GM12878 (cell line): Measurements from ENCODE around the gene APOH. TPM values are rescaled to one million over a fixed set of nuclear protein-coding genes. Genes with fewer than 3 reads are reported as not detected.

ENCODE experiments used
- ASH2L ChIP-seq: fragments of 300-600, 200-600 bp; sonication (generic); IDR thresholded peaks from 2 replicates; pipeline ENCODE4 v1.6.1; 2017; ENCODE audit warnings: low read depth, mild to moderate bottlenecking, borderline replicate concordance
- BRCA1 ChIP-seq: IDR thresholded peaks from 2 replicates; pipeline ENCODE4 v1.6.1; 2011; ENCODE audit warnings: low read depth, low read length, improper control_type of control experiment
- DPF2 ChIP-seq: fragments of 450-650 bp; IDR thresholded peaks from 2 replicates; pipeline ENCODE4 v1.6.1; 2017; ENCODE audit warnings: mild to moderate bottlenecking
- E2F8 ChIP-seq: fragments of 450-650 bp; IDR thresholded peaks from 2 replicates; pipeline ENCODE4 v1.6.1; 2018; ENCODE audit warnings: mild to moderate bottlenecking, low read depth, moderate library complexity; ENCODE audit not compliant: partially characterized antibody
- FOXM1 ChIP-seq: IDR thresholded peaks from 2 replicates; pipeline ENCODE4 v1.6.1; 2012; ENCODE audit warnings: low read depth, mild to moderate bottlenecking, inconsistent platforms, low read length, moderate library complexity
- HCFC1 ChIP-seq: fragments of 150-350 bp; IDR thresholded peaks from 2 replicates; pipeline ENCODE4 v1.6.1; 2014; ENCODE audit warnings: low read length
- HDAC2 ChIP-seq: fragments of 200-600 bp; sonication (generic); IDR thresholded peaks from 2 replicates; pipeline ENCODE4 v1.6.1; 2017
- IKZF1 ChIP-seq: fragments of 450-650 bp; conservative IDR thresholded peaks from 2 replicates; pipeline ENCODE4 v1.6.1; 2017; ENCODE audit warnings: antibody characterized with exemption, mild to moderate bottlenecking
- NBN ChIP-seq: fragments of 450-650 bp; IDR thresholded peaks from 2 replicates; pipeline ENCODE4 v1.6.1; 2016
- NFYB ChIP-seq: IDR thresholded peaks from 2 replicates; pipeline ENCODE4 v1.6.1; 2011; ENCODE audit warnings: low read depth, mild to moderate bottlenecking, low read length, improper control_type of control experiment, moderate library complexity; ENCODE audit not compliant: insufficient read depth
- POLR2AphosphoS2 ChIP-seq: IDR thresholded peaks from 2 replicates; pipeline ENCODE4 v1.6.1; 2011; ENCODE audit warnings: low read depth, mild to moderate bottlenecking, low read length, improper control_type of control experiment, moderate library complexity
- RAD21 ChIP-seq: IDR thresholded peaks from 2 replicates; pipeline ENCODE4 v1.6.1; 2011; ENCODE audit warnings: mild to moderate bottlenecking, low read depth, low read length, moderate library complexity; ENCODE audit not compliant: insufficient read depth
- SMAD5 ChIP-seq: IDR thresholded peaks from 2 replicates; pipeline ENCODE4 v1.6.1; 2016; ENCODE audit warnings: antibody characterized with exemption, low read depth
- SP1 ChIP-seq: IDR thresholded peaks from one replicate; pipeline ENCODE4 v1.6.1; 2011; ENCODE audit warnings: low read depth, low read length
- STAT1 ChIP-seq: fragments of 450-650 bp; conservative IDR thresholded peaks from 2 replicates; pipeline ENCODE4 v1.6.1; 2014; ENCODE audit warnings: antibody characterized with exemption, mild to moderate bottlenecking
- TCF3 ChIP-seq: IDR thresholded peaks from 2 replicates; pipeline ENCODE4 v1.6.1; 2012; ENCODE audit warnings: low read depth, mild to moderate bottlenecking, low read length, borderline replicate concordance; ENCODE audit not compliant: insufficient read depth
- ZNF217 ChIP-seq: fragments of 450-650 bp; IDR thresholded peaks from 2 replicates; pipeline ENCODE4 v1.6.1; 2017; ENCODE audit warnings: antibody characterized with exemption, mild to moderate bottlenecking
- ZNF274 ChIP-seq: IDR thresholded peaks from one replicate; pipeline ENCODE4 v1.8.0; 2011; ENCODE audit not compliant: insufficient read length, insufficient read depth
- ZZZ3 ChIP-seq: IDR thresholded peaks from 2 replicates; pipeline ENCODE4 v1.6.1; 2011; ENCODE audit warnings: low read depth; ENCODE audit not compliant: control insufficient read depth, insufficient read length
- polyA plus RNA-seq, 11 experiments: library from polyadenylated mRNA; depleted of rRNA in 4 of 11; unstranded in 6 of 11; stranded (reverse) in 5 of 11; fragments of >200 nt; fragmentation: Nextera tagmentation in 4 of 11; fragmentation: Illumina TruSeq in 1 of 11; extraction: Ambion mirVana in 4 of 11; extraction: Trizol in 1 of 11; gene quantifications; 1 replicate in 1 of 11; 2 replicates in 10 of 11; pipeline versions ENCODE4 v1.2.1 to v1.2.3, GENCODE V29; 2011 to 2016; ENCODE audit warnings: inconsistent platforms in 2 of 11, missing spikeins in 2 of 11, low read depth in 1 of 11
- total RNA-seq, 4 experiments: library from RNA; depleted of rRNA in 3 of 4; stranded (reverse); fragments of >200 nt in 3 of 4; fragmentation: Illumina TruSeq in 1 of 4; extraction: Trizol in 1 of 4; gene quantifications; 2 replicates each; pipeline versions ENCODE4 v1.2.1 to v1.2.3, GENCODE V29; 2013 to 2021
- TF ChIP-seq, protein P1 (sequence below): fragments of 450-650 bp; IDR thresholded peaks from 2 replicates; pipeline ENCODE4 v1.6.1; 2017; ENCODE audit warnings: mild to moderate bottlenecking, moderate library complexity
- TF ChIP-seq, protein P2 (sequence below), 3 experiments: IDR thresholded peaks in 2 of 3; conservative IDR thresholded peaks in 1 of 3; 2 replicates each; pipeline ENCODE4 v1.5.1; 2011; ENCODE audit warnings: low read depth in 3 of 3, low read length in 3 of 3, mild to moderate bottlenecking in 3 of 3, control low read depth in 2 of 3, moderate library complexity in 2 of 3, inconsistent platforms in 1 of 3, mixed read lengths in 1 of 3; ENCODE audit not compliant: control insufficient read depth in 2 of 3, insufficient read depth in 1 of 3; ENCODE audit errors: extremely low read depth in 1 of 3
- TF ChIP-seq, protein P3 (sequence below): IDR thresholded peaks from 2 replicates; pipeline ENCODE4 v1.6.1; 2011; ENCODE audit warnings: borderline replicate concordance, low read depth, mild to moderate bottlenecking, moderate library complexity, low read length; ENCODE audit not compliant: insufficient read depth, poor library complexity, severe bottlenecking

Gene APOH
- total and polyA plus RNA-seq, 10 of the 15 experiments (the other 5 are each of a cell fraction or from before 2014, with no cell fraction given), result 1.8 TPM; not detected in 9

DNA sequence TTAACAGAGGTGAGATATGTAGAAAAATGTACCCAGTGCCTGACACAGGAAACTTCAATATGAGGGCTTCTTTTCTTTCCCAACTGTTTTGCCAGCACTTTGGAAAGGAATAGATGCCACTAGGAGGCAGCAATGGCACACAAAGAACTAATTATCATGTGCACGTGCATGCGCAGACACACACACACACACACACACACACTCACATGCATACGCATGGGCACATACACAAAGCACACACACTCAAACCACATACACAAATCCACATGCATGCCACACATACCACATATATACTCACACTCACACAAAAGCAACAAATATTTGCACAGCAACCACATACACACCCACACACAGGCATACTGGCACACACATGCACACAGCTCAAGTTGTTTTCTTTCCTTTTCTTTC lies 28.5 kb downstream of the APOH start (continued):
- TF ChIP-seq DPF2 (no peak), NFYB (no peak), BRCA1 (no peak), HDAC2 (no peak), NBN (peak; percentile 49; the same call in 1 of the 2 replicates), ZZZ3 (no peak), FOXM1 (no peak), STAT1 (no peak), ASH2L (no peak), RAD21 (peak; percentile 37; the same call in 1 of the 2 replicates), E2F8 (no peak), ZNF274 (no peak), ZNF217 (no peak), HCFC1 (no peak), POLR2AphosphoS2 (no peak), TCF3 (no peak), SP1 (no peak), IKZF1 (0 out of 2 replicates have a peak, but pooled peaks have one; percentile 17), SMAD5 (no peak)
- TF ChIP-seq, protein P1, sequence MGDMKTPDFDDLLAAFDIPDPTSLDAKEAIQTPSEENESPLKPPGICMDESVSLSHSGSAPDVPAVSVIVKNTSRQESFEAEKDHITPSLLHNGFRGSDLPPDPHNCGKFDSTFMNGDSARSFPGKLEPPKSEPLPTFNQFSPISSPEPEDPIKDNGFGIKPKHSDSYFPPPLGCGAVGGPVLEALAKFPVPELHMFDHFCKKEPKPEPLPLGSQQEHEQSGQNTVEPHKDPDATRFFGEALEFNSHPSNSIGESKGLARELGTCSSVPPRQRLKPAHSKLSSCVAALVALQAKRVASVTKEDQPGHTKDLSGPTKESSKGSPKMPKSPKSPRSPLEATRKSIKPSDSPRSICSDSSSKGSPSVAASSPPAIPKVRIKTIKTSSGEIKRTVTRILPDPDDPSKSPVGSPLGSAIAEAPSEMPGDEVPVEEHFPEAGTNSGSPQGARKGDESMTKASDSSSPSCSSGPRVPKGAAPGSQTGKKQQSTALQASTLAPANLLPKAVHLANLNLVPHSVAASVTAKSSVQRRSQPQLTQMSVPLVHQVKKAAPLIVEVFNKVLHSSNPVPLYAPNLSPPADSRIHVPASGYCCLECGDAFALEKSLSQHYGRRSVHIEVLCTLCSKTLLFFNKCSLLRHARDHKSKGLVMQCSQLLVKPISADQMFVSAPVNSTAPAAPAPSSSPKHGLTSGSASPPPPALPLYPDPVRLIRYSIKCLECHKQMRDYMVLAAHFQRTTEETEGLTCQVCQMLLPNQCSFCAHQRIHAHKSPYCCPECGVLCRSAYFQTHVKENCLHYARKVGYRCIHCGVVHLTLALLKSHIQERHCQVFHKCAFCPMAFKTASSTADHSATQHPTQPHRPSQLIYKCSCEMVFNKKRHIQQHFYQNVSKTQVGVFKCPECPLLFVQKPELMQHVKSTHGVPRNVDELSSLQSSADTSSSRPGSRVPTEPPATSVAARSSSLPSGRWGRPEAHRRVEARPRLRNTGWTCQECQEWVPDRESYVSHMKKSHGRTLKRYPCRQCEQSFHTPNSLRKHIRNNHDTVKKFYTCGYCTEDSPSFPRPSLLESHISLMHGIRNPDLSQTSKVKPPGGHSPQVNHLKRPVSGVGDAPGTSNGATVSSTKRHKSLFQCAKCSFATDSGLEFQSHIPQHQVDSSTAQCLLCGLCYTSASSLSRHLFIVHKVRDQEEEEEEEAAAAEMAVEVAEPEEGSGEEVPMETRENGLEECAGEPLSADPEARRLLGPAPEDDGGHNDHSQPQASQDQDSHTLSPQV, result no peak
- TF ChIP-seq, protein P2, sequence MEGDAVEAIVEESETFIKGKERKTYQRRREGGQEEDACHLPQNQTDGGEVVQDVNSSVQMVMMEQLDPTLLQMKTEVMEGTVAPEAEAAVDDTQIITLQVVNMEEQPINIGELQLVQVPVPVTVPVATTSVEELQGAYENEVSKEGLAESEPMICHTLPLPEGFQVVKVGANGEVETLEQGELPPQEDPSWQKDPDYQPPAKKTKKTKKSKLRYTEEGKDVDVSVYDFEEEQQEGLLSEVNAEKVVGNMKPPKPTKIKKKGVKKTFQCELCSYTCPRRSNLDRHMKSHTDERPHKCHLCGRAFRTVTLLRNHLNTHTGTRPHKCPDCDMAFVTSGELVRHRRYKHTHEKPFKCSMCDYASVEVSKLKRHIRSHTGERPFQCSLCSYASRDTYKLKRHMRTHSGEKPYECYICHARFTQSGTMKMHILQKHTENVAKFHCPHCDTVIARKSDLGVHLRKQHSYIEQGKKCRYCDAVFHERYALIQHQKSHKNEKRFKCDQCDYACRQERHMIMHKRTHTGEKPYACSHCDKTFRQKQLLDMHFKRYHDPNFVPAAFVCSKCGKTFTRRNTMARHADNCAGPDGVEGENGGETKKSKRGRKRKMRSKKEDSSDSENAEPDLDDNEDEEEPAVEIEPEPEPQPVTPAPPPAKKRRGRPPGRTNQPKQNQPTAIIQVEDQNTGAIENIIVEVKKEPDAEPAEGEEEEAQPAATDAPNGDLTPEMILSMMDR (IDR thresholded peaks at IDR 0.05 in 2 of 3, conservative IDR thresholded peaks at IDR 0.05 in 1 of 3; ENCODE audit: control insufficient read depth in 2 of 3, extremely low read depth in 1 of 3, insufficient read depth in 1 of 3, low read depth in 3 of 3, low read length in 3 of 3), result peak; percentile 33 to 48 (median 39); a peak in 5 of 6 replicates
- TF ChIP-seq, protein P3, sequence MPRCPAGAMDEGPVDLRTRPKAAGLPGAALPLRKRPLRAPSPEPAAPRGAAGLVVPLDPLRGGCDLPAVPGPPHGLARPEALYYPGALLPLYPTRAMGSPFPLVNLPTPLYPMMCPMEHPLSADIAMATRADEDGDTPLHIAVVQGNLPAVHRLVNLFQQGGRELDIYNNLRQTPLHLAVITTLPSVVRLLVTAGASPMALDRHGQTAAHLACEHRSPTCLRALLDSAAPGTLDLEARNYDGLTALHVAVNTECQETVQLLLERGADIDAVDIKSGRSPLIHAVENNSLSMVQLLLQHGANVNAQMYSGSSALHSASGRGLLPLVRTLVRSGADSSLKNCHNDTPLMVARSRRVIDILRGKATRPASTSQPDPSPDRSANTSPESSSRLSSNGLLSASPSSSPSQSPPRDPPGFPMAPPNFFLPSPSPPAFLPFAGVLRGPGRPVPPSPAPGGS, result peak; percentile 23
